ENCODE measurements around the gene PRKN.

Gene PRKN

GRCh38 chr6:162178666-162179065 is 548.9 kb downstream of the PRKN start:
- no peak for DNase-seq

- DNase-seq = no peak
Measured at GRCh38 chr6:162178266-162178665, 549.3 kb downstream of the PRKN start.

GRCh38 chr6:162177746-162178145 is 549.8 kb downstream of the PRKN start:
- DNase-seq = peak in 8 of 14 donors; percentile 10 to 32 (median 22)

GRCh38 chr6:162173466-162173865 is 554.1 kb downstream of the PRKN start:
- DNase-seq = no peak

GRCh38 chr6:162165479-162165878 is 562.1 kb downstream of the PRKN start:
- DNase-seq = no peak

GRCh38 chr6:162157167-162157870 is 570.2 kb downstream of the PRKN start:
- peak in 2 of 14 donors; percentile 6 to 18 for DNase-seq

GRCh38 chr6:162156146-162156545 is 571.4 kb downstream of the PRKN start:
- DNase-seq = no peak

- DNase-seq = no peak
Measured at GRCh38 chr6:162154930-162155329, 572.6 kb downstream of the PRKN start.

GRCh38 chr6:162154001-162154400 is 573.6 kb downstream of the PRKN start:
- DNase-seq = peak in 1 of 14 donors; percentile 5

GRCh38 chr6:162153120-162153519 is 574.4 kb downstream of the PRKN start:
- DNase-seq = no peak

GRCh38 chr6:162151021-162151665 is 576.4 kb downstream of the PRKN start:
- DNase-seq = peak in 2 of 14 donors; percentile 10 to 89

GRCh38 chr6:162150295-162150694 is 577.3 kb downstream of the PRKN start:
- DNase-seq = no peak

GRCh38 chr6:162149786-162150185 is 577.8 kb downstream of the PRKN start:
- DNase-seq = no peak

GRCh38 chr6:162147805-162148204 is 579.8 kb downstream of the PRKN start:
- DNase-seq = no peak

GRCh38 chr6:162147281-162147680 is 580.3 kb downstream of the PRKN start:
- DNase-seq = no peak

- DNase-seq = no peak
Measured at GRCh38 chr6:162140251-162140852, 587.2 kb downstream of the PRKN start.

GRCh38 chr6:162125659-162126058 is 601.9 kb downstream of the PRKN start:
- no peak for DNase-seq

GRCh38 chr6:162124710-162125435 is 602.7 kb downstream of the PRKN start:
- DNase-seq = no peak

- no peak for DNase-seq
Measured at GRCh38 chr6:162123797-162124196, 603.8 kb downstream of the PRKN start.

GRCh38 chr6:162119341-162119740 is 608.2 kb downstream of the PRKN start:
- peak in 9 of 14 donors; percentile 6 to 42 (median 20) for DNase-seq

GRCh38 chr6:162118706-162119105 is 608.9 kb downstream of the PRKN start:
- DNase-seq = no peak

GRCh38 chr6:162116902-162117525 is 610.6 kb downstream of the PRKN start:
- no peak for DNase-seq
